Measurements from ENCODE around the gene ARPC2. TPM values are rescaled to one million over a fixed set of nuclear protein-coding genes. Genes with fewer than 3 reads are reported as not detected.

The ARPC2 gene
- total and polyA plus RNA-seq, 4 donors, result 58.1 to 83.6 (median 73.7) TPM

- TF ChIP-seq RXRA (IDR thresholded peaks at IDR 0.05) (peak in 1 of 2 donors; percentile 38), NR2F2 (IDR thresholded peaks at IDR 0.05) (peak; percentile 14), GABPA (IDR thresholded peaks at IDR 0.05 in 1 of 2, conservative IDR thresholded peaks at IDR 0.05 in 1 of 2) (no peak), YY1 (IDR thresholded peaks at IDR 0.05) (peak; percentile 40), REST (IDR thresholded peaks at IDR 0.05) (no peak), CTCF (IDR thresholded peaks at IDR 0.05; ENCODE audit: low read depth, low read length, missing input control) (peak; percentile 98), HNF4G (IDR thresholded peaks at IDR 0.05) (no peak), TAF1 (conservative IDR thresholded peaks at IDR 0.05) (no peak), SP1 (IDR thresholded peaks at IDR 0.05) (peak; percentile 40), EGR1 (IDR thresholded peaks at IDR 0.05; ENCODE audit: low read depth in 2 of 2) (no peak), HNF4A (conservative IDR thresholded peaks at IDR 0.05) (peak; percentile 15 to 36), FOXA1 (IDR thresholded peaks at IDR 0.05) (no peak), RAD21 (IDR thresholded peaks at IDR 0.05) (peak; percentile 99), JUND (IDR thresholded peaks at IDR 0.05) (no peak), MAX (IDR thresholded peaks at IDR 0.05) (no peak), FOXA2 (IDR thresholded peaks at IDR 0.05) (no peak)
- TF ChIP-seq, protein P1, sequence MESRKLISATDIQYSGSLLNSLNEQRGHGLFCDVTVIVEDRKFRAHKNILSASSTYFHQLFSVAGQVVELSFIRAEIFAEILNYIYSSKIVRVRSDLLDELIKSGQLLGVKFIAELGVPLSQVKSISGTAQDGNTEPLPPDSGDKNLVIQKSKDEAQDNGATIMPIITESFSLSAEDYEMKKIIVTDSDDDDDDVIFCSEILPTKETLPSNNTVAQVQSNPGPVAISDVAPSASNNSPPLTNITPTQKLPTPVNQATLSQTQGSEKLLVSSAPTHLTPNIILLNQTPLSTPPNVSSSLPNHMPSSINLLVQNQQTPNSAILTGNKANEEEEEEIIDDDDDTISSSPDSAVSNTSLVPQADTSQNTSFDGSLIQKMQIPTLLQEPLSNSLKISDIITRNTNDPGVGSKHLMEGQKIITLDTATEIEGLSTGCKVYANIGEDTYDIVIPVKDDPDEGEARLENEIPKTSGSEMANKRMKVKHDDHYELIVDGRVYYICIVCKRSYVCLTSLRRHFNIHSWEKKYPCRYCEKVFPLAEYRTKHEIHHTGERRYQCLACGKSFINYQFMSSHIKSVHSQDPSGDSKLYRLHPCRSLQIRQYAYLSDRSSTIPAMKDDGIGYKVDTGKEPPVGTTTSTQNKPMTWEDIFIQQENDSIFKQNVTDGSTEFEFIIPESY (IDR thresholded peaks at IDR 0.05), result no peak
- TF ChIP-seq, protein P2, sequence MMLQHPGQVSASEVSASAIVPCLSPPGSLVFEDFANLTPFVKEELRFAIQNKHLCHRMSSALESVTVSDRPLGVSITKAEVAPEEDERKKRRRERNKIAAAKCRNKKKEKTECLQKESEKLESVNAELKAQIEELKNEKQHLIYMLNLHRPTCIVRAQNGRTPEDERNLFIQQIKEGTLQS (IDR thresholded peaks at IDR 0.05), result peak; percentile 50
- Histone ChIP-seq H3K9me3 (ENCODE audit: control insufficient read depth in 4 of 4, low read length in 3 of 4) (no peaks in the 10 kb centered on the region), H3K4me3 (ENCODE audit: low read depth in 1 of 3, low read length in 3 of 3) (no peak overlapping the region), H3K27ac (ENCODE audit: low read depth in 1 of 2, low read length in 2 of 2) (no peak overlapping the region), H3K36me3 (ENCODE audit: control insufficient read depth in 4 of 4, insufficient read depth in 3 of 4, low read depth in 1 of 4, low read length in 3 of 4) (no peaks in the 10 kb centered on the region), H3K27me3 (ENCODE audit: control insufficient read depth in 4 of 4, insufficient read depth in 4 of 4, low read length in 3 of 4) (no peaks in the 10 kb centered on the region), H3K9ac (ENCODE audit: low read depth in 1 of 2, low read length in 2 of 2) (peak overlapping the region in 1 of 2 donors; percentile 21), H3K4me1 (ENCODE audit: control insufficient read depth in 4 of 4, insufficient read depth in 4 of 4, low read length in 3 of 4) (peaks cover 7 to 11% (median 8%) of the 10 kb centered on the region in 4 donors)
- WGBS, result 8% methylated on average over 9 of the region's 9 CpGs
- DNase-seq (ENCODE audit: low spot score), result peak; percentile 90
Observed at GRCh38 chr2:218301176-218301819, 84.3 kb downstream of the ARPC2 start.

Other genes starting within 250 kb of the ARPC2 start
- 100 to 1,000 TPM in 1 of 2 donors, 10 to 100 TPM in 1; 91.6 to 128 TPM for gene TNS1, start 214.2 kb upstream of the ARPC2 start, total RNA-seq
- gene TNS1, start 214.2 kb upstream of the ARPC2 start, polyA plus RNA-seq, result 10 to 100 TPM; 16.3 to 23.0 TPM
- gene RUFY4, start 147.9 kb upstream of the ARPC2 start, total RNA-seq, result under 1 TPM; 0.05 to 0.08 TPM
- gene RUFY4, start 147.9 kb upstream of the ARPC2 start, polyA plus RNA-seq, result under 1 TPM in 1 of 2 donors, not detected in 1; 0.08 TPM
- 1 to 10 TPM in 1 of 2 donors, under 1 TPM in 1; 0.47 to 1.3 TPM for gene CXCR2, start 91.2 kb upstream of the ARPC2 start, total RNA-seq
- gene CXCR2, start 91.2 kb upstream of the ARPC2 start, polyA plus RNA-seq, result 1 to 10 TPM in 1 of 2 donors, under 1 TPM in 1; 0.60 to 1.8 TPM
- 1 to 10 TPM in 1 of 2 donors, under 1 TPM in 1; 0.33 to 1.8 TPM for gene CXCR1, start 50.2 kb upstream of the ARPC2 start, total RNA-seq
- gene CXCR1, start 50.2 kb upstream of the ARPC2 start, polyA plus RNA-seq, result 1 to 10 TPM in 1 of 2 donors, under 1 TPM in 1; 0.26 to 1.1 TPM
- gene GPBAR1, start 43.8 kb downstream of the ARPC2 start, total RNA-seq, result 1 to 10 TPM in 1 of 2 donors, under 1 TPM in 1; 0.42 to 1.4 TPM
- gene GPBAR1, start 43.8 kb downstream of the ARPC2 start, polyA plus RNA-seq, result 1 to 10 TPM; 2.1 to 2.7 TPM
- 100 to 1,000 TPM in 1 of 2 donors, 10 to 100 TPM in 1; 79.9 to 116 TPM for gene AAMP, start 52.9 kb downstream of the ARPC2 start, total RNA-seq
- 10 to 100 TPM; 63.6 to 69.2 TPM for gene AAMP, start 52.9 kb downstream of the ARPC2 start, polyA plus RNA-seq
- gene PNKD, start 53.3 kb downstream of the ARPC2 start, total RNA-seq, result 10 to 100 TPM; 28.5 to 68.6 TPM
- gene PNKD, start 53.3 kb downstream of the ARPC2 start, polyA plus RNA-seq, result 100 to 1,000 TPM; 121 to 161 TPM
- 100 to 1,000 TPM; 122 to 133 TPM for gene TMBIM1, start 75.3 kb downstream of the ARPC2 start, total RNA-seq
- gene TMBIM1, start 75.3 kb downstream of the ARPC2 start, polyA plus RNA-seq, result 100 to 1,000 TPM in 1 of 2 donors, 10 to 100 TPM in 1; 61.8 to 106 TPM
- not detected for gene CATIP, start 139.7 kb downstream of the ARPC2 start, total RNA-seq
- gene CATIP, start 139.7 kb downstream of the ARPC2 start, polyA plus RNA-seq, result under 1 TPM; 0.05 to 0.35 TPM
- 10 to 100 TPM in 1 of 2 donors, 1 to 10 TPM in 1; 1.4 to 23.0 TPM for gene SLC11A1, start 165.1 kb downstream of the ARPC2 start, total RNA-seq
- 1 to 10 TPM; 2.7 to 3.8 TPM for gene SLC11A1, start 165.1 kb downstream of the ARPC2 start, polyA plus RNA-seq
- gene CTDSP1, start 182.7 kb downstream of the ARPC2 start, total RNA-seq, result 10 to 100 TPM; 46.6 to 66.5 TPM
- gene CTDSP1, start 182.7 kb downstream of the ARPC2 start, polyA plus RNA-seq, result 10 to 100 TPM; 38.3 to 76.5 TPM
- gene VIL1, start 201.9 kb downstream of the ARPC2 start, total RNA-seq, result 10 to 100 TPM; 42.3 to 72.0 TPM
- gene VIL1, start 201.9 kb downstream of the ARPC2 start, polyA plus RNA-seq, result 10 to 100 TPM; 16.4 to 21.0 TPM